Urothelium cell line (cell line): ENCODE data around the gene SRSF4.
"Not testable (repeated sequence)": the region's sequence is repeated elsewhere in the genome, so short reads cannot be mapped to it uniquely, and the experiment has no call there.

Experiments used
- DNase-seq: peaks from one replicate; pipeline ENCODE4 v3.0.0; 2011; ENCODE audit warnings: low spot score, mixed read lengths
- FAIRE-seq: peaks from 2 replicates; lab custom pipeline; 2011; peaks lifted over from hg19 to GRCh38; lab: Jason Lieb, UNC

SRSF4 gene

DNA sequence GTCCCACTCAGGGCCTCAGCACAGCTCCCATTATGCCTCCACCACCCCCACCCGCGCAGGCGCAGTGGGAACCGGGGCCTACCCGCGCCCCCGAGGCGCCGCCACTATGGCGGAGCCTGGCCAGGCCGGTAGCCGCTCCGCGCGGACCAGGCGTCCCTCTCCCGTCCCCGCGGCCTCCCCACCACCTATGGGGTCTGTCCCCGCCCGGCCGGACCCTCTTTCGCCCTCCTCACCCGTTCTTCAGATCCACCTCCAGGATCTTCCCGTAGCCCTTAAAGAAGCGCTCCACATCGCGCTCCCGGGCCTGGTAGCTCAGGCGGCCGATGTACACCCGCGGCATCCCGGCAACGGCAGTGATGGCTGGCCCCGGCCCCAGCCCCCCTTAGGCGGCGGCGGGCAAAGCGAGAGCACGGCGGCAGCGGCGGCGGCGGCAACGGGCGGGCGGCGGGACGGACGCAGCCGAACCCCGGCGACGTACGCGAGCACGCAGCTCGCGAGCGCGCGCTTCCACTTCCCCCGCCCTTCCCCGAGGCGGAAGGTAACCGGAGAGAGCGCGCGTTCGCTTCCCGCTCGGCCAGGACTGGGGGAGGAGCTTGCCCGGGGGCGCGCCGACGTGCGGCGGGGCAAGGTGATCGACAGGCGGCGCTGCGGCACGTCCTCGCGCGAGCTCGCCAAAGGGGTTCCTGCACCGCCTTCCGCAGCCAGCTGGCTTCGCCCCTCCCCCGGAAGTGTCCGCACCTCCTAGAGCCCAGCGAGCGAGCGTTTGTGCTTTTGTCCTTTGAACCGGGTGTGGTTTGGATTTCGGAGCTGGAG, at the start of gene SRSF4:
Gene SRSF4 (minus strand): TSS at position 488 of the 813 bp plus-strand sequence. CDS start 148 bp downstream, at position 340.
- peak; percentile 94 for FAIRE-seq

DNA sequence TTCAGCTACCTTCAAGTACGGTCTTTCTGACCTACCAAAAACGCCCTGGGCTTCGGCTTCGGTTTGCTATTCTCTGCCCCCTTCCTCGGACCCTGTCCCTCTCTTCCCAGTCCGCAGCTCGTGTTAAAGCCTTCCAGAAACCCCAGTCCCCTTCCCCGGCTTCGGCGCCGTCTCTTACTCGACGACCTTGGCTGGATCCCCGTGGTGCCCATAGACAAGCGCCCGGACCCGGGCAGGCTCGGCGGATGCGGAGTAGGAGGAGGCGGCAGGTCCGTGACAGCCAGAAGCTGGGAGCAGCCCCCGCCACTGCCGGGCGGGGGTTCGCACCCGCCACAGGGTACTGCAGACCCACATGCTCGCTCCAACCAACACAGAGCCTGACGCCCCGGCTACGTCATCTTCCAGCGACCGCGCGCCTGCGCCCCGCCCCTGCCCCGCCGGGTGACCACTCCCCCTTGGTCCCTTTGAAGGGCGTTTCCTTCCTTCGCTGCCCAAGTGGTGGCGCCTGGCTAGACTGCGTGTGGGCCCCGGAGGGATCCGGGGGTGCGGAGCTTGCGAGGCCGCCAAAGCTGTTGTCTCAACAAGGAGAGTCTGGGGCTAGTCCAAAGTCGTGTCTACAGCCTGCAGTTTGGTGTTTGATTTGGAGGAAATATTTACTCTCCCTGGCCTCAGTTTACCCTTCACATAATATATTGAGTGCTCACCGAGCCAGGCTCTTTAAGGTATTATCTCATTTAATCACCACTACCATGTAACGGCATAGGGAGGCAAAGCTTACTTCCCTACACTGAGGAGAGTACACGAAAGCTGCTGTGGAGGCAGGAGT, 49.1 kb upstream of the SRSF4 start, which contains the start of gene MECR:
Gene MECR (minus strand): TSS at position 382 of the 826 bp plus-strand sequence. CDS start 28 bp downstream, at position 354.
- DNase-seq (peak; percentile 94), FAIRE-seq (peak; percentile 76)

More for the DNA sequence above, at the start of gene SRSF4:
- DNase-seq, result peak; percentile 99

- no peak for FAIRE-seq
- DNase-seq, result no peak
Observed at GRCh38 chr1:29230204-29230552, 48.5 kb upstream of the SRSF4 start.

DNA sequence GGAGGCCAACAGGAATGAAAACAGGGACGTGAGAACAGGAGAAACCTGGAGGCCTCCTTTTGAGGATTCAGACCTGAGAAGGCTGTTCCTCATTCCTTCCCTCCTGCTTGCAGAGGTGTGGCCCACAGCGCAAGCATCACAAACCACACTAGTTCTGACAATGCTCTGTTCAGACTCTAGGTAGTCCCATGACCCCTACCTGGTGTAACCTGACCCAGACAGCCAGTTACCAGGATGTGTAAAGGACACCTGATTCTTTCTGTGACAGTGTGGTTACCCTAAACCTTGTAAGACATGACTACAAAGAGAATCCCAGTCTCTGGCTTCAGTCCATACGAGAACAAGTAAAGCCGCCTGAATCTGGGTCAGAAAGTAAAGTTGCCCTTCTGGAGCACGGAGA, 45.8 kb upstream of the SRSF4 start:
- FAIRE-seq (no peak), DNase-seq (no peak)

GRCh38 chr1:29225361-29225760, 43.7 kb upstream of the SRSF4 start:
- no peak for FAIRE-seq

DNA sequence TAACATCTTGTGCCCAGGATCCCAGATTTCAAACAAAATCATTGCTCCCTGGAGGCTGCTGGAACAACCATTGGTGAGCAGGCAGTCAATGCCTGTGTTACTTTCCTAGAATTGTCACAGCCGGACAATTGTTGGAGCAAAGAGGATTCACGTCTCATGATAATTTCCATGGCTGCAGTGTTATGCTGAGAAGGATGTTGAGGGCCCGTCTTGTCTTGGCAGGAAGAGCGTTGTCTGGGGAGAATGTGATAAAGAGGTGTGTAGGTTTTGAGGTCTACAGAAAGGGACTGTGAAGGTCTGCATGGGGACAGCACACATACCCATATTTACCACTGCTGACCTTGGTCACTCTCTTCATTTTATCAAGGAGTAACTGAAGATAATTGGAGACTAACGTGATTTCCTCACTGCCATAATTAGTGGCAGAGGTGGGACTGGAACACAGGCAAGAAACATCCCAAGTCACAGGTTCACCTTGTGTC, 42.7 kb upstream of the SRSF4 start:
- no peak for DNase-seq
- no peak for FAIRE-seq

More at GRCh38 chr1:29225361-29225760, 43.7 kb upstream of the SRSF4 start:
- no peak for DNase-seq

GRCh38 chr1:29223521-29223920, 41.8 kb upstream of the SRSF4 start:
- DNase-seq (no peak), FAIRE-seq (no peak)

GRCh38 chr1:29222686-29223085, 41.0 kb upstream of the SRSF4 start:
- no peak for FAIRE-seq
- no peak for DNase-seq

- FAIRE-seq, DNase-seq: not testable (repeated sequence)
Observed at GRCh38 chr1:29222260-29222659, 40.6 kb upstream of the SRSF4 start.

GRCh38 chr1:29221296-29221695, 39.6 kb upstream of the SRSF4 start:
- no peak for DNase-seq
- FAIRE-seq, result no peak

DNA sequence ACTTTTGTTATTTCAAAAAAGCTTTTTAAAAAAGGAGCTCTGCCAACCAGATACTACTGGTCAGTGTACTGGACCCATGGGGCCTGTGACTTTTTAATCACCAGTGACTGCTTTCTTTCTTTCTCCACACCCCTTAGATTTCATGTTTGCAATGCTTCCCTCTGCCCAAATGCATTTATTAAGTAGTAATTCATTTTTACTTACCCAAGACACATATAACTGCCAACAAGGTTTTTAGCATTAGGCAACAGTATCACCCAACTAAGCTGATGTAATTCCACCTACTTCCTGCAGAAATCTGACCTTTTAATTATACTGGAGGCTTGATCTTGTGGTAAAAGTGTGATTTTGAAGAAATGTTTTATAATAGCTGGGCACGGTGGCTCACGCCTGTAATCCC, 36.5 kb upstream of the SRSF4 start:
- DNase-seq (no peak), FAIRE-seq (no peak)

- FAIRE-seq (no peak), DNase-seq (no peak)
Observed at GRCh38 chr1:29217633-29218032, 35.9 kb upstream of the SRSF4 start.

- DNase-seq (no peak), FAIRE-seq (no peak)
Observed at GRCh38 chr1:29213055-29213454, 31.4 kb upstream of the SRSF4 start.

GRCh38 chr1:29211086-29212030, 29.7 kb upstream of the SRSF4 start:
- no peak for FAIRE-seq
- no peak for DNase-seq

DNA sequence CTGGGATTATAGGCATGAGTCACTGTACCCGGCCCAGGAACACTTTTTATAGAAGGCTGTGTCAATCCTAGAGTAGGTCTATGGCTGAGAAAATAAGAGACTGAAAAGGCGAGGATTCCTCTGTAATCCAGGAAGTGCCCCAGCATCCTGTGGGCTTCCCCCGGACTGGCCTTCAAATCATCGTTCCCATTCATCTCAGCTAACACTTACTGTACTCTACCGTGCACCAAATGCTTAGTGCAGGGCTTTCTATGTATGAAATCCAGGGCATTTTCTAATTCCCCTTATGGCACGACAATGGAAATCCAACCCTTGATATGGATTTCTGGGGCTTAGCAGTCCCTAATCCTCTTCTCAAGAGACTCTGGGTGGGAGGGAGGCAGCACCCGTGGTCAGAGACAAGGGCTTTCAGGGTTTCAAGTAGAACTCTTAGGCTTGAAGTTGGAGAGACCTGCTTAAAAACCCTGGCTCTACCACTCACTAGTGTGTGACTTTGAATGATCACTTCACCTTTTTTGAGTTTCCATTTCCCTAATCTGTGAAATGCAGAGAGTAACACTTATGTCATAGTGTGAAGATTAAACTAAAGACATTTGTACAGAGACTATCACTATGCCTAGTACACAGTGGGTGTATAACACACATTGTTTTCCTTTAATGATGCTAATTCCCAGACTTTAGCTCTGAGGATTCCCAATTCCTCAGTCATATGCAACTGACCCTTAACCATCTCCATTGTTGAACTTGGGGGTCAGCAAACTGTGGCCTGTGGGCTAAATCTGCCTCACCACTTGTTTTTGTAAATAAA, 28.8 kb upstream of the SRSF4 start:
- DNase-seq (no peak), FAIRE-seq (no peak)

DNA sequence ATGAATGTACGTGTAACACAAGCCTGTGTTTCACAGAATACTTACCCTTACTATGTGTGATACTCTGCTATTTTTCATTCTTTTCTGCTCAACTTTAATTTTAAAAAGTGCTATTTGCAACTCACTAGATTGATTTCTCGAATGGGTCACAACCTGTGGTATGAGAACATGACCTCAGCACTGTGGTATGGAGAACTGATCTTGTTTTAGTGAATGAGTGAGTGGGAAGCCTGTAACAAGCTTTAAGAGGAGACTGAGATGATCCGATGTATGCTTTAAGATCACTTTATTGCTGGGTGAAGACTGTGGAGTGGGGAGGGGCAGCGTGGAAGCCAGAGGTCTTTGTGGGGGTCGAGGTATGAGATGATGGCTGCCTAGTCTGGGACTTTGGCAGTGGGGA, 27.5 kb upstream of the SRSF4 start:
- FAIRE-seq (no peak), DNase-seq (no peak)

GRCh38 chr1:29208442-29208841, 26.7 kb upstream of the SRSF4 start:
- FAIRE-seq, result no peak
- no peak for DNase-seq

GRCh38 chr1:29202584-29203340, 21.1 kb upstream of the SRSF4 start:
- peak; percentile 91 for DNase-seq
- FAIRE-seq, result peak; percentile 95

DNA sequence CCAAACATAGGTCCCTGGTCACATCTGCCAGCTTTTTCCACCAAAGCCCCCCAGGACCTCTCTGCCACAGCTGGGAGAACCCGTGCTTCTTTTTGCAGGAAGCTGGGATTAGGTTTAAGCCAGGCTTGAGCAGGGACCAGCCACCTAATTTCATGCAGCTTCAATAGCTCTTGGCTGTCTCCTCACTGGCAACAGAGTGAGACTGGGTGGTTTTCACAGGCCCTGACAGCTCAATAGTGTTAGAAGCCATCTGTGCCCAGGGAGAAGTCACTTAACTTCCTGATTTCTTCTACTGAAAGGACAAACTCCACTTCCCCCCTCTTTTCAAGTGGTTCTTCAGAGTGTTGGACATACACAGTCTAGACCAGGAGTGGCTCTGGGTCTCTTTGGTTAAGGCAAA, 20.4 kb upstream of the SRSF4 start:
- no peak for FAIRE-seq
- DNase-seq, result no peak
